GM21576 (cell line): ENCODE measurements around the gene EP400.

ENCODE experiments used
- ATAC-seq: cut with Tn5 transposase; IDR thresholded peaks from one replicate; pipeline ENCODE4 v1.9.1; 2021; ENCODE audit warnings: mild to moderate bottlenecking, moderate library complexity; ENCODE audit not compliant: unreplicated experiment

Gene EP400

GRCh38 chr12:131912518-131913274 lies 37.0 kb upstream of the EP400 start:
- ATAC-seq: no peak

GRCh38 chr12:131913666-131914065 lies 36.1 kb upstream of the EP400 start:
- no peak for ATAC-seq

- no peak for ATAC-seq
These were observed 35.5 kb upstream of the EP400 start for GRCh38 chr12:131914179-131914702.

- ATAC-seq: no peak
These were observed 34.6 kb upstream of the EP400 start for GRCh38 chr12:131915000-131915689.

GRCh38 chr12:131915823-131916222 lies 33.9 kb upstream of the EP400 start:
- ATAC-seq: no peak

GRCh38 chr12:131916306-131917138 lies 33.2 kb upstream of the EP400 start:
- no peak for ATAC-seq

- ATAC-seq: no peak
These were observed 32.5 kb upstream of the EP400 start for GRCh38 chr12:131917139-131917710.

- no peak for ATAC-seq
These were observed 31.9 kb upstream of the EP400 start for GRCh38 chr12:131917711-131918306.

GRCh38 chr12:131918311-131919050 lies 31.3 kb upstream of the EP400 start:
- no peak for ATAC-seq

GRCh38 chr12:131919051-131919347 lies 30.7 kb upstream of the EP400 start:
- no peak for ATAC-seq

GRCh38 chr12:131919366-131920156 lies 30.2 kb upstream of the EP400 start:
- ATAC-seq: no peak

GRCh38 chr12:131920157-131920508 lies 29.6 kb upstream of the EP400 start:
- ATAC-seq: no peak

GRCh38 chr12:131920902-131921840 lies 28.6 kb upstream of the EP400 start:
- no peak for ATAC-seq

- no peak for ATAC-seq
These were observed 27.6 kb upstream of the EP400 start for GRCh38 chr12:131921866-131922769.

- ATAC-seq: no peak
These were observed 27.0 kb upstream of the EP400 start for GRCh38 chr12:131922772-131923171.

- peak; percentile 73 for ATAC-seq
These were observed 26.5 kb upstream of the EP400 start for GRCh38 chr12:131923260-131923659.
